ENCODE results near the gene MLLT10.

The MLLT10 gene

DNA sequence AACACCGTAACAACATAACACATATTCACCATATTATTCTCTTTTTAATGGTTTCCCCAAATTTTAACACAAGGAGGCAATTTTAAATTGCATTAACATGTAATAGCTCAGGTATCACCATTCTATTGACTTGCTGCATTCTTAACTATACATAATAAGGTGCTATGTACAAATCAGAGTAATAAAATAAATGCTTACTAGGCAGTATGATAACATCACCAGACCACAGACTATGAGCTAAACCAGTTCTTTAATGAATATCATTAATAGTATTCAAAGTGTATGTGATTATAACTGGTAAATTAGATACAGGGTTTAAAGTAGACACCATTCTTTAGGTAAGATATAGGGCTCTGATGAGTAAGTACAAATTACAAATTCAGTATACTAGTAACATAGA is 242.9 kb downstream of the MLLT10 start:
- H3K4me3 ChIP-seq (ENCODE audit: low read depth in 1 of 2, low read length in 2 of 2) = no peak overlapping the region
- H3K4me2 ChIP-seq (ENCODE audit: insufficient read depth, low read length) = no peak overlapping the region
- no peak for TF ChIP-seq EZH2 (IDR thresholded peaks at IDR 0.05; ENCODE audit: borderline replicate concordance, low read depth, low read length, severe bottlenecking)
- TF ChIP-seq, protein P1, sequence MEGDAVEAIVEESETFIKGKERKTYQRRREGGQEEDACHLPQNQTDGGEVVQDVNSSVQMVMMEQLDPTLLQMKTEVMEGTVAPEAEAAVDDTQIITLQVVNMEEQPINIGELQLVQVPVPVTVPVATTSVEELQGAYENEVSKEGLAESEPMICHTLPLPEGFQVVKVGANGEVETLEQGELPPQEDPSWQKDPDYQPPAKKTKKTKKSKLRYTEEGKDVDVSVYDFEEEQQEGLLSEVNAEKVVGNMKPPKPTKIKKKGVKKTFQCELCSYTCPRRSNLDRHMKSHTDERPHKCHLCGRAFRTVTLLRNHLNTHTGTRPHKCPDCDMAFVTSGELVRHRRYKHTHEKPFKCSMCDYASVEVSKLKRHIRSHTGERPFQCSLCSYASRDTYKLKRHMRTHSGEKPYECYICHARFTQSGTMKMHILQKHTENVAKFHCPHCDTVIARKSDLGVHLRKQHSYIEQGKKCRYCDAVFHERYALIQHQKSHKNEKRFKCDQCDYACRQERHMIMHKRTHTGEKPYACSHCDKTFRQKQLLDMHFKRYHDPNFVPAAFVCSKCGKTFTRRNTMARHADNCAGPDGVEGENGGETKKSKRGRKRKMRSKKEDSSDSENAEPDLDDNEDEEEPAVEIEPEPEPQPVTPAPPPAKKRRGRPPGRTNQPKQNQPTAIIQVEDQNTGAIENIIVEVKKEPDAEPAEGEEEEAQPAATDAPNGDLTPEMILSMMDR (IDR thresholded peaks at IDR 0.05; ENCODE audit: borderline replicate concordance, extremely low read depth, low read length, poor library complexity, severe bottlenecking) = no peak
- H3K27ac ChIP-seq (ENCODE audit: low read length) = no peak overlapping the region
- ATAC-seq (ENCODE audit: insufficient read depth, low read depth) (no peak), DNase-seq (no peak)
- no peaks in the 10 kb centered on the region for H4K20me1 ChIP-seq (ENCODE audit: insufficient read depth, low read length)
- no peaks in the 10 kb centered on the region for H3K9me3 ChIP-seq (ENCODE audit: insufficient read depth, low read length, severe bottlenecking)
- no peaks in the 10 kb centered on the region for H3K36me3 ChIP-seq (ENCODE audit: insufficient read depth, low read length)
- H2AFZ ChIP-seq (ENCODE audit: low read depth, low read length) = no peak overlapping the region
- no peaks in the 10 kb centered on the region for H3K27me3 ChIP-seq (ENCODE audit: insufficient read depth, low read length, poor library complexity)
- no peaks in the 10 kb centered on the region for H3K4me1 ChIP-seq (ENCODE audit: insufficient read depth, low read length)
- no peaks in the 10 kb centered on the region for H3K79me2 ChIP-seq (ENCODE audit: insufficient read depth, low read length)
- H3K9ac ChIP-seq (ENCODE audit: low read depth, low read length) = no peak overlapping the region

DNA sequence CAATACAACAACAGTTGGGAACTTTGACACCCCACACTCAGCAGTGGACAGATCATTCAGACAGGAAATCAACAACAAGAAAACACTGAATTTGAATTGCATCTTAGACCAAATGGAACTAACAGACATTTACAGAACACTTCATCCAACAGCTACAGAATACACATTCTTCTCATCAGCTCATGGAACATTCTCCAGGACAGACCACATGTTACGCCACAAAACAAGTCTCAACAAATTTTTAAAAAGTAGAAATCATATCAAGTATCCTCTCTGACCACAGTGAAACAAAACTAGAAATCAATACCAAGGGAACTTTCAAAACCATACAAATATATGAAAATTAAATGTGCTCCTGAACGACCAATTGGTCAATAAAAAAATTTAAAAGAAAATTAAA is 257.2 kb downstream of the MLLT10 start:
- ATAC-seq (ENCODE audit: insufficient read depth, low read depth) = no peak
- no peaks in the 10 kb centered on the region for H3K36me3 ChIP-seq (ENCODE audit: insufficient read depth, low read length)

More for the DNA sequence above, 257.2 kb downstream of the MLLT10 start:
- no peaks in the 10 kb centered on the region for H3K4me1 ChIP-seq (ENCODE audit: insufficient read depth, low read length)
- TF ChIP-seq, protein P1 (IDR thresholded peaks at IDR 0.05; ENCODE audit: borderline replicate concordance, extremely low read depth, low read length, poor library complexity, severe bottlenecking) = no peak
- no peak for TF ChIP-seq EZH2 (IDR thresholded peaks at IDR 0.05; ENCODE audit: borderline replicate concordance, low read depth, low read length, severe bottlenecking)
- H3K79me2 ChIP-seq (ENCODE audit: insufficient read depth, low read length) = no peaks in the 10 kb centered on the region
- H3K9ac ChIP-seq (ENCODE audit: low read depth, low read length) = no peak overlapping the region
- no peak overlapping the region for H3K27ac ChIP-seq (ENCODE audit: low read length)
- DNase-seq = no peak
- no peaks in the 10 kb centered on the region for H4K20me1 ChIP-seq (ENCODE audit: insufficient read depth, low read length)
- no peak overlapping the region for H2AFZ ChIP-seq (ENCODE audit: low read depth, low read length)
- no peaks in the 10 kb centered on the region for H3K27me3 ChIP-seq (ENCODE audit: insufficient read depth, low read length, poor library complexity)
- H3K4me2 ChIP-seq (ENCODE audit: insufficient read depth, low read length) = no peak overlapping the region
- no peak overlapping the region for H3K4me3 ChIP-seq (ENCODE audit: low read depth in 1 of 2, low read length in 2 of 2)
- H3K9me3 ChIP-seq (ENCODE audit: insufficient read depth, low read length, severe bottlenecking) = peaks cover 3% of the 10 kb centered on the region

Measured in DND-41 (cell line).